Urothelium cell line (cell line): ENCODE measurements around the gene NT5DC4.
A peak's percentile ranks its signal among the peaks of the same experiment; 100 is the strongest.

Experiments
- DNase-seq: peaks from one replicate; pipeline ENCODE4 v3.0.0; 2011; ENCODE audit warnings: low spot score, mixed read lengths
- FAIRE-seq: peaks from 2 replicates; lab custom pipeline; 2011; peaks lifted over from hg19 to GRCh38; lab: Jason Lieb, UNC

The NT5DC4 gene

DNA sequence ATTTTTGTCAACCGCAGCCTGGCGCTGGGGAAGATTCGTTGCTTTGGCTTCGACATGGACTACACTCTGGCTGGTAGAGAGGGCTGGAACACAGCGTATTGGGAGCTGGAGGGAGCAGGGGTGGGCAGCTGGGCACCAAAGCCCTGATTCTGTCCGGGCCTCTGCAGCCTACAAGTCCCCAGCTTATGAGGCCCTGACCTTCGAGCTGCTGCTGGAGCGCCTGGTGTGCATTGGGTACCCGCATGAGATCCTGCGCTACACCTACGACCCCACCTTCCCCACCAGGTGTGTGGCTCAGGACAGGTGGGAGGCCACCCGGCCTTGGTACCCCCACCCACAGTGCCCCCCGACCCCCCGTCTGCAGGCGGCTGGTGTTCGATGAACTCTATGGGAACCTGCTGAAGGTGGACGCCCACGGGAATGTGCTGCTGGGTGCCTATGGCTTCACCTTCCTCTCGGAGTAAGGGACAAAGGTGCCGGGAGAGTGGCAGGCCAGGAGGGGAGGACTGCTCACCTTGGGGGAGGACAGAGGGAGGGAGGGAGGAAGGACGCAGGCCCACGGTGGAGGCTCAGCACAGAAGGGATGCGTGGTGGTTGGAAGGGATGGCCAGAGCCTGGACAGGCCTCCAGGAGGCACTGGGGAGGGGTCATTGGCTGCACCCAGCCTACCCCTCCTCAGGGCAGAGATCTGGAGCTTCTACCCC lies 1.2 kb downstream of the NT5DC4 start:
- DNase-seq: no peak
- peak; percentile 53 for FAIRE-seq

DNA sequence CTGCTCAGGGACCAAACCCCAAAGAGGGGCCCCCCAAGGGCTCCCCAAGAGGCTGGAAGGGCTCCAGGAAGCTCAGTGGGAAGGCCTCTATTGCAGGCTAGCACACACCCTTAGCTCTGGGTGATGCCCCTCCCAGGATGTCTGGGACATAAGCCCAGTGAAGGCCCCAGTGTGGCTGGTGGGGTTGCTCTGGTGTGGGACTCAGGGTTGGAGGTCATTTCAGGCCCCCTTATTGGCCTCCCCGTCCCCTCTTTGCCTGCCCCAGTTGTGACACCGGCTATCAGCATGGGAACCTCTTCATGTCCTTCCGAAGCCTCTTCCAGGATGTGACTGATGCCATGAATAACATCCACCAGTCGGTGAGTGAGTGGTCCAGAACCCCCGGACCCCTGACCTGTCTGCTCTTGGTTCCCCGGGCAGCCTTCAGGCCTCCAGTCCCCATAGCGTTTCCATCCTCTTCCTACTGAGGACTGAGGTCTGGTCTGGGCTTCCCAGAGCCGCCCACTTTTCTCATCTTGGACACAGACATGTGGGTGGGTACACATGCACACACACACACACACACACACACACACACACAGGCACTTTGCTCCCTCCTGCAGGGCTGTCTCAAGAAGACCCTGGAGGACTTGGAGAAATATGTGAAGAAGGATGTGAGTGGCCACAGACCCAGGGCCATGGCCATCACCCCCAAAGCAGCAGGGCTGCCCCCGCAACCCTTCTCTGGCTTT lies 2.2 kb downstream of the NT5DC4 start:
- DNase-seq: no peak
- no peak for FAIRE-seq

DNA sequence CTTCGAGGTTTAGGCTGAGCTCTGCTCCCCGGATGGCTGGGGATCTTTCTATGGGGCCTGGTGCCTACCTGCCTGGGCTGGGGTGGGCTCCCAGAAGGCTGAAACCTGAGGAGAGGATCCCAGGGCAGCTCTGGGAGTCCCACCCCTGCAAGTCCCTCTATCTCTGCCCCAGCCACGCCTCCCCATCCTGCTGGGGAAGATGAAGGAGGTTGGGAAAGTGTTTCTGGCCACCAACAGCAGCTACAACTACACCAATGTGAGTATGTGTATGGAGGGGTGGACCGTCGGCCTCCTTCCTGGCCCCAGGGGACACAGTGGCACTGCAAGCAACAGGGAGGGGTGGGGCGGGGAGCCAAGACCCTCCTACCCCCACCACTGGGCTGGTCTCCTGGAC lies 2.7 kb downstream of the NT5DC4 start:
- FAIRE-seq: no peak
- no peak for DNase-seq

DNA sequence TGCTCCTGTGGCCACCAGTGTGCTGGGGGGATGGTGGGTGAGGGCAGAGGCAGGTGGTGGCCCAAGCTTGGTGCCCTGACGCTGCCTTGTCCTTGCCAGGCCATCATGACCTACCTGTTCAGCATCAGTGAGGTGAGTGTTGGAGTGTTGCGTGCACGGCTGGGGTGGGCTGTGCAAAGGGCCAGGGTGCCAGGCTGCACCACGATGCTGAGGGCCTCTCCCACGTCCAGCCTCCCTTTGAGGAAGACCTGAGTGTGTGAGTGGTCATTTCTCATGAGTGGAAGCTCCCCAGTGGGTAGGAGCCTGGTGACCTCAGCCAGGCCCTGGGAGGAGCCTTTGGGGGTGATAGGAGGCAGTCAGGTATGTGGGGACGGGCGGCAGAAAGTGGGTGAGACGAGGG lies 3.2 kb downstream of the NT5DC4 start:
- FAIRE-seq (no peak), DNase-seq (no peak)

DNA sequence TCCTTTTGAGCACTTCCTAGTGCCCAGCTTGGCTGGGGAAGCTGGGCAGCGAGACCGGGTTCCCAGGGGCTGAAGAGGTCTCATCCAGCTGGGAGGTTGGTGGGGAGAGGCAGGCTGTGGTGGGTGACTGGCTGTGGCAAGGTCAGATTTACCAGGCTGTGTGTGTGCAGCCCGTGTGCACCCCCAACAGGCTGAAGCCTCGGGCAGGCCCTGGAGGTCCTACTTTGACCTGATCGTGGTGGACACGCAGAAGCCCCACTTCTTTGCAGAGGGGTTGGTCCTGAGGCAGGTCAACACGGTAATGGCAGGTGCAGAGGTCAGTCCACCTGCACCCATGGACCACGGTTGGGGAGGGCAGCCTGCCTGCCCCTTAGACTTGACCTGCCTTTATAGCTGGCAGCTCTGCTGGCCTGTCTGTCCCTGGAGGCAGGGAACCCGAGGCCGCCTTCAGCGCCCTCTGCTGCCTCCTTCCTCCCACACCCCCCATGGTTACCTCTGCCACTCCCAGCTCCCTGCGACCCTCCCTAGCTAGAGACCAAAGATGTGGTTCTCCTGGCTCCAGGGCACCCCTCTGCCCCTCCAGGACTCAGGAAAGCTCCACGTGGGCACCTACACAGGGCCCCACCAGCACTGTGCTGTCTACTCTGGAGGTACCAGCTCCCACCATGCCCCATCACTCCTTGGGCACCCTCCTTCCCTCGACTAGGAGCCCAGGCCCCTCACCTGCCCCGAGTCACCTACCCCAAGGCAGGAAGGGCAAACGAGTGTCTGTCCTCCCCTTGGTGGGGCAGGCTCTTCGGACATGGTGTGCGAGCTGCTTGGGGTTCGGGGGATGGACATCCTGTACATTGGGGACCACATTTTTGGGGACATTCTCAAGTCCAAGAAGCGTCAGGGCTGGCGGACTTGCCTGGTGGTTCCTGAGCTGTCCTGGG lies 4.0 kb downstream of the NT5DC4 start:
- DNase-seq (peak; percentile 52), FAIRE-seq (peak; percentile 13)

DNA sequence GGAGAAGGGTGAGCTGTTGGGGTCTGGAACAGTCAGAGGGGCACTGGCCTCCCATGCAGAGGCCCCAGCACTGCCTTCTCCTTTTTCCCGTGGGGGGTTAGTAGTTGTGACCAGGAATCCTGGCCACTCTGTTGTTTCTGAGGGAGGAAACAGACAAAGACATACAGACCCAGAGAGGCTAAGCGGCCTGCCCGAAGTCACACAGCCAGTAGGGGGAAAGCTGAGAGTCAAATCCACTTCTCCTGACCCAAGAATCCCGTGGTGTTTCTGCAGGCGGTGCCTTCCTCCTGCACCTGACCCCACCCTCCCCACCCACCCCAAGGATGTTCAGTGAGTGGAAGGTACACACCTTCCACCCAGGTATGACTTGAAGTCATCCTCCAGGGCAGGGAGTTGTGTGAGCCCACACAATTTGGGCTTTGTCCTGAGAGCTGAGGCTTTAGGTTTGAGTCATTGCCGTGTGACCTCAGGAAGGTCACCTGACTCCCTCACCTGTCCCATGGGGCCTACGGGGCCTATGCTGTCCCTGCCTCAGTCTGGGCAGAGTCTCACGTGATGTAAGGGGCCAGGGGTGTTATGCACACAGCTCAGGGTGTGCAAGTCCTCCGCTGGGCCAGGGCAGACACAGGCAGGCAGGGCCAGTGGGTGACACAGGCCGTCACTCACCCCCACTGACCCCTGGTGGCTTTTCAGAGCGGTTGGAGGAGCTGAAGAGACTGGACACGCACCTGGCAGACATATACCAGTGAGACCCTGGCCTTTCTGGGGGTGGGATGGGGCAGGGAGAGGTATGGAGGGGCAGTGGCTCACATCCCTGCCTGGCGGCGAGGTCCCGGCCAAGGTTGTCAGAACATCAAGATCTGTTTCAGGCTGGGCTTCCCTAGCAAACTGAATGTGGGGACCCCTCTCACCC lies 5.0 kb downstream of the NT5DC4 start:
- peak; percentile 84 for FAIRE-seq
- DNase-seq: no peak

DNA sequence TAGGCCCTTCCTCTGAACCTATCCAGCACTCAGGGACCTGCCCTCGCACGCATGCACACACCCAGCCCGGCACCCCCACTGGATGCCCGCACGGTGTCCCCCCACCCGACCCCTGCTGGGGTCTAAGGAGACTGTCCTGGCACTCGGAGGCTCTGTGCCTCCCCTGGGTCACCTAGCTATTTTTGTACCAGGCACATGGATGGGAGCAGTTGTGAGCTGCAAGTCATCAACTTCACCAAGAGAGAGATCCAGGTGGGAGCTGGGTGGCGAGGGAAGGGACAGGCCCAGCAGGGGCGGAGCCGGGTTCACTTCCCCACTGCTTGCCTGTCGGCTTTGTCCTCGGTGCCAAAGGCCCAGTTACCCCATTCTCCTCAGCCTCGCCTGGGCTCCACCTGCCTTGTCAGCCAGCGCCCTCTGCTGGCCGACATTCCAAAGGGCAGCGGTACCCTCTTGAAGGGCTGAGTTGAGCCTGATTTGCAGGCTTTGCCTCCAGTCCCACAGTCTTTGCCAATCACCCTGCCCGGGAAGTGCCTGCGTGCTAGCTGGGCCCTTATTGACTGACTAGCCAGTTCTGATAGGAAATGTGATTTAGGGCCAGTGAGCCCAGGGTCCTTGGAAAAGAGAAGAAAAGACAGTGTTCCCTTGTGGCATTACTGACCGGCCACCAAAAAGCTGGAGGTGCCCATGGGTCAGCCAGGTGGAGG lies 5.8 kb downstream of the NT5DC4 start:
- FAIRE-seq (peak; percentile 97), DNase-seq (peak; percentile 96)

DNA sequence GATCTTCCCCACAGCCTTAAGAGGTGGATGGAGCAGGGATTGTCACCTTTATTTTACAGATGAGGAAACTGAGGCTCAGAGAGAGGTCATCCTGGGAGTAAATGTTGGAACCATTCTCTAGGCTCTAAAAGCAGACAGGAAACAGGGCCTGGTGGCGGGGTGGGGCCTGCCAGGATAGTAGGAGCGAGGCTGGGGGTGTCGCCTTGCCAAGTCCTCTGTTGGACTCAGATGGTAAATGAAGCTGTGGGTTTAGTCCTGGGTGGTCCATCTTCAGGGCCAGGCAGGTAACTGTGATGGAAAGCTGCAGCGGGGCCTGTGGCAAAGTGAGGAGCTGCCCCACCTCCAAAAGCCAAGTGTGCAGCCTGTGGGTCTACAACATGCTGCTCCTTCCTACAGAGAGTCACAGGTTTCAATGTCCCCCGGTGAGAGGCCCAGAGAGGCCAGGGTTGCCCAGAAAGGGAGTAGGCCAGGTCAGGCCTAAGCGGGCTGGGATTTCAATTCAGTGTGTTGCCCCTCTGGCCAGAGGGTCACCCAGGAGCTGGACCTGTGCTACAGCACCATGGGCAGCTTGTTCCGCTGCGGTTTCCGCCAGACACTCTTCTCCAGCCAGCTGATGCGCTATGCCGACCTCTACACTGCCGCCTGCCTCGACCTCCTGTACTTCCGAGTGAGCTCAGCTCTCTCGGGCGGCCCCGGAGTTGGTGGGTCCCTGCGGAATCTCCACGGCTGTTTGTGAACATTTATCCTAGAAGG lies 6.6 kb downstream of the NT5DC4 start:
- no peak for DNase-seq
- FAIRE-seq: no peak

DNA sequence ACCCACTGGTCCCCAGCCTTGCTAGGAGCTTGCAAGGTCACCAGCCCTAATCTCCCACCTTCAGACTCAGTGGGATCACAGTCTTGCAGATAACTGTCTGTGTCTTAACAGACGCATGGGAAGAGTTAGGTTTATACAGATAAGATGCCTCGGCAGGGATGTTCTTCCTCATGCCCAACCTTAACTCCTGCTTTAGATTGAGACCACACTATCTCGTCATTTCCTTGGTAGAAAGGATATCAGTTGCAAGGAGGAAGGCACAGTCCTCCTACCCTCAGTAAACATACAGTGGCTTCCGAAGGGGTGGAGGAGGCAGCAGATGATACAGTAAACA lies 7.2 kb downstream of the NT5DC4 start:
- DNase-seq: no peak
- FAIRE-seq: no peak

DNA sequence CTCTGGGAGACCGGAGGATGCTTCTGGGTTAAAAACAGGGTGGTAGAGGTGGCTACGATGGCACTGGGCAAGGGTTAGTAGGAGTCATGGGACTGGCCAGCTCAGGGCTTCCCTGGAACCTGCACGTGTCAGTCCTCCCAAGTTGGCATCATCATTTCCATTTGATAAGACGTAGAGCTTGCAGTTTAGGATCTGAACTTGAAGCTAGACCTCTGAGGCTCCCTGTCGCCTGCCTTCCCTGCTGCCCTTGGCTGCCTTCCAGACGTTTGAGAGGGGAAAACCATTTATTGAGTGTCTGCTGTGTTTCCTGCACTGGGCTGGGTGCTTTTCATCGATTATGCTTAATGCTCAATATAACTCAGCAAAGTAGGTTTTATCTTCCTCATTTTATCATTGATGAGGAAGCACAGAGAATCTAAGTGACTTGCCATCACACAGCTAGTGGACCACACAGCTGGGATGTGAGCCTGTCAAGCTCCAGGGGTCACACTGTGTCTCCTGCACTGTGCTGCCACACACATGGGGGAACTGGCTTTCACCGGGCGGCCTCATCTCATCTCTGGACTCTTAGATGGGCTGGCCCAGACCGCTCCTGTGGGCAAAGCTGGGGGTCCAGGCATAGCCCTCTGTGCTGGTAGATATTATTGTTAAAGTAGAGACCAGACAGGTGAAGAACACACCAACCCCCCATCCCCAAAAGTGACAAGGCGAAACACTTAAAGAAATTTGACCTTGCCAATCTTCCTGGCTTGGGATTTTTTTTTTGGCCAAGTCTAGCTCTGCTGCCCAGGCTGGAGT lies 7.8 kb downstream of the NT5DC4 start:
- FAIRE-seq: no peak

DNA sequence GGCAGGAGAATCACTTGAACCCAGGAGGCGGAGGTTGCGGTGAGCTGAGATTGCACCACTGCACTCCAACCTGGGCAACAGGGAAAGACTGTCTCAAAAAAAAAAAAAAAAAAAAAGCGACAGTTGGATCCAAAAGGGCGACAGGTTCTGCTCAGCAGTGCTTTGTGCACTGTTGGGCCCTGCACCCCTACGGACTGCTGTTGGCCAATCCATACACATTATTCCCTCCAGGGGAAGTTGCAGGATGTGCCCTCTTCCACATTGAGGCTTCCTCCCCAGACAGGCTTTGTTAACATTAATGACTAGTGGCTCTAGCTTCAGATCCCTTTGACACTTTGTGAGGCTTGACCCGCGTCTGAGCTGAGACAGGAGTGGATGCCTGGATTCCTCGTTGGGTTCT lies 9.4 kb downstream of the NT5DC4 start:
- no peak for DNase-seq
- no peak for FAIRE-seq

More for the DNA sequence above, 7.8 kb downstream of the NT5DC4 start:
- DNase-seq: no peak

DNA sequence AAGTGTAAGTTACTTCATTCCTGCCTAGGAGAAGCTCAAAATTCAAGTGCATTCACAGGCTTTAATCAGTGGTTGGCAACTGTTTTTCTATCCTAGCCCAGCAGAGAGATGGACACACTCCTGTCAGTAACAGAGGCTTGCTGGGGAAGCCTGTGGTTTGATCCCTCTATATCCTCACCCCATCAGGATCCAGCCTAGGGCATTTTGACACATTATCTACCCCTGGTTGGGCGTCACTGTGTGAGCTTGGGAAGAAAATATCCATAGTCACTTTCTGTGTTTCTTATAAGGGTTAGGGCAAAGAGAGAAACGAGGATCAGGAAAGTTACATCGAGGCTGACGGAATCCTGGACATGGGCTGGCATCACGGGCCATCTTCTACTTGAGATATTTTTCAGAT lies 10.0 kb downstream of the NT5DC4 start:
- no peak for DNase-seq

DNA sequence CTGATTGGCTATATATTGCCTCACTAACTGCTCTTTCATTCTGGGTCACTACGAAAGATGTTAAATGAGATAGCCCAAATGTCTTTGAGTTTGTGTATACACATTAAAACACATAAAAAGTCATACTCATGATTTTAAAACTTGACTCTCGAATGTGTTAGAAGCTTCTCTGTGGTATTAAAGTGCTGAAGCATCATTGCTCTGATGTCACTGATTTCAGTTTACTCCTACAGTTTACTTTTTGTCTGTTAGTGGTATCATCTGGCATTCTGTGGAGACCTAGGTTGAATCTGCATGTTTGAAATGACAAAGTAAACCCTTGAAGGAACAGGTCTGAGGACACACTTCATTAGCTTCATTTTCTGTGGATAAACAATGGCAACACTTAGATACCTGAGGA lies 10.7 kb downstream of the NT5DC4 start:
- FAIRE-seq (no peak), DNase-seq (no peak)

More for the DNA sequence above, 10.0 kb downstream of the NT5DC4 start:
- FAIRE-seq: no peak

DNA sequence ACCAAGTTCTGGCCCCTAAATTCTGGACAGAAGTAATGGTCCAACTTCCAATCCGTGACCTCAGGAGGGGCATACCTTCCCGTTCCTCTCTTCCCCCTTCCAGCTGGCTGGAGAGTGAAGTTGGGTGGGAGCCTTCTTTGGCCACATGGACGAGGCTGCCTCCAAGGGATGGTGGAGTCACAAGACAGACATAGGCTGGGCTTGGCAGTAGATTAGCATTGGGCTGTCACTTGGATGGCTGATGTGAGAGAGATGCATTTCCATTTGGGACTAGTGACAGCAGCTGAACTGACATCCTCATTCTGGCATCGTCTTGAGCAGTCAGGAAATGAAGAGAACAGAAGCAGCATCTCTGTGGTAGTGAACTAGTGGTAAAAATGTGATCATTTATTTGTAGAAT lies 12.6 kb downstream of the NT5DC4 start:
- FAIRE-seq (peak; percentile 44), DNase-seq (no peak)

DNA sequence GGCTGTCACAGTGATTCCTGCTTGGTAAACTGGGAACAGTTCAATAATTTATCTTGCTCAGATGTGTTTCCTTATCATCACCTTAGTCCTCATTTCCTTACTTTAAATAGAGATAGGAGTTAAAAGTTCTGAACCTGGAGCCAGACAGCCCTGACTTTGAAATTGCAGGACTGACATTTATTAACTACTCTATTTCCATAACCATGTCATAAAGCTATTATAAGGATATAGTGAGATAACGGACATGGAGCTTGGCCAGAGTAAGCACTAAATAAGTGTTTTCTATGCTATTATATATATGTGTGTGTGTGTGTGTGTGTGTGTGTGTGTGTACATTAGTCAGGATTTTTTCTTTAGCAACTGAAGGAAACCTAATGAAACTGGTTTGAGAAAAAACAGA lies 13.1 kb downstream of the NT5DC4 start:
- FAIRE-seq (no peak), DNase-seq (no peak)

DNA sequence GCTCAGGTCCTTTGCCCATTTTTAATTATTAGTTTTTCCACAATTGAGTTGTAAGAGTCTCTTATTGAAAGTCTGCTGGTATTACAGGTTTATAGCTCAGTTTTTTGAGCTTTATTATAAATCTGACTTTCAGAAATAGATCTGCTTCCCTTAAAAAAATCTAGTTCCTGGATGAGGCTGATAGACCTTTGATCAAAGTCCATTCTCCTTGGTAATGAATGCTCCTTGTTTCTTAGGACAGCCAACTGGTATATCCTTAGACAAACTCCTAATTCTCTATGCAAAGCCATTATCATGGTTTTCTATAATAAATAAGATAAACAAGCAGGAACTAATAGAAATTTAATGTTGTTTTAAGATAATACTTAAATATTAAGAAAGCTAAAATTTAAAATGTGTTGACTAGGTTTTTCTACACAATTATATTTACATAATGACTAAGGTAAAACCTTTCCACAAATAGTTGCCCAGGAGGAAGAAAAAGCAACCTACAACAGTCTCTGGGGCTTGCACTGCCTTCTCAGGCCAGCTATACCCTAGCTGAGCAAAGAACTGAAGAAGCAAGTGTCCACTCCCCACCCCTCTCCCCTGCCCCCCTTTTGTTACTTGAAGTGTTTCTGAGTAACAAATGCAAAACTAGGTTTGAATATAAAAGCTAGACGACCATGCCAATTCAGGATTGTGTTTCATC lies 16.9 kb downstream of the NT5DC4 start:
- FAIRE-seq (no peak), DNase-seq (no peak)

DNA sequence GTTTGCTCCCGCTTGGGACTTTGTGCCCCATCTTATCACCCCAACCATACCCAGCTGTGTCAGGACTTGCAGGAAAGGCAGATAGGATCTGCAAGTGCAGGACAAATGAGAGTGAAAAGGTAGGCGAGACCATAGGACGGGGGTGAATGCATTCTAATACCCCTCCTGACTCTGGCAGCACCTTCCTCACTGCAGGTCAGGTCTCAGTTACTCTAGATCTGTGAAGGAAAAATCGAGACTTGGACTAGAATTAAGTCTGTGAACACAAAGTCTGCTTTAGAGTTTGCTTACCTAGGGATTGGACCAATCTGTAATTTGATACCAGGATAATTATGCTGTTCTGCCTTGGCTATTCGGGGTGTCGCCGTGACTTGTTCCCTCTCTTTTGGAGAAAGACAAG lies 19.7 kb downstream of the NT5DC4 start:
- DNase-seq (no peak), FAIRE-seq (no peak)
